ENCODE results near the gene GALNT9. TPM values are rescaled to one million over a fixed set of nuclear protein-coding genes. Genes with fewer than 3 reads are reported as not detected.
"Not testable (repeated sequence)": the region's sequence is repeated elsewhere in the genome, so short reads cannot be mapped to it uniquely, and the experiment has no call there.

The GALNT9 gene
- total RNA-seq, 4 donors from 2014 or later: 0.13 TPM; not detected in 3

DNA sequence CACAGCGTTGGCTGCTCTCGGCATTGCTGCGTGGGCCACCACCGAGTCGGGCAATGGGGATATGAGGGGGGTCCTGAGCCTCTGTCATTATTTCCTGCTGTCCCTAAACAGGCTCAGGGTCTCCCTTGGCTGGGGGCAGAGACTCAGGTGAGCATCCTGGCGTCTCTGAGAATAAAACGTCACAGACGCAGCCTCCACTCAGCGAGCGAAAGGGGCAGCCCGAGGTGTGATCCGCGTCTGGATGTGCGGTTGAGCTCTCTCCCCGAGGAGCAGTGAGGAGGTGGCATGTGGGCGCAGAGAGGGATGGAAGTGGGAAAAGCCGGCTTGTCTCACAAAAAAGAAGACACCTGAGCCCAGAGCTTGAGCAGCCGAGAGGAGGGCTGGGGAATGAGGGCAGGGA is 62.6 kb downstream of the GALNT9 start:
- intact Hi-C loops (cut with DNase I; ENCODE audit: low total_unique reads): no loop called here
- no peak for DNase-seq (ENCODE audit: low spot score in 2 of 2)
- H3K4me3 ChIP-seq (ENCODE audit: low read depth, poor library complexity, severe bottlenecking): no peak overlapping the region
- no peak for TF ChIP-seq POLR2A (IDR thresholded peaks at IDR 0.05)
- TF ChIP-seq, protein P1, sequence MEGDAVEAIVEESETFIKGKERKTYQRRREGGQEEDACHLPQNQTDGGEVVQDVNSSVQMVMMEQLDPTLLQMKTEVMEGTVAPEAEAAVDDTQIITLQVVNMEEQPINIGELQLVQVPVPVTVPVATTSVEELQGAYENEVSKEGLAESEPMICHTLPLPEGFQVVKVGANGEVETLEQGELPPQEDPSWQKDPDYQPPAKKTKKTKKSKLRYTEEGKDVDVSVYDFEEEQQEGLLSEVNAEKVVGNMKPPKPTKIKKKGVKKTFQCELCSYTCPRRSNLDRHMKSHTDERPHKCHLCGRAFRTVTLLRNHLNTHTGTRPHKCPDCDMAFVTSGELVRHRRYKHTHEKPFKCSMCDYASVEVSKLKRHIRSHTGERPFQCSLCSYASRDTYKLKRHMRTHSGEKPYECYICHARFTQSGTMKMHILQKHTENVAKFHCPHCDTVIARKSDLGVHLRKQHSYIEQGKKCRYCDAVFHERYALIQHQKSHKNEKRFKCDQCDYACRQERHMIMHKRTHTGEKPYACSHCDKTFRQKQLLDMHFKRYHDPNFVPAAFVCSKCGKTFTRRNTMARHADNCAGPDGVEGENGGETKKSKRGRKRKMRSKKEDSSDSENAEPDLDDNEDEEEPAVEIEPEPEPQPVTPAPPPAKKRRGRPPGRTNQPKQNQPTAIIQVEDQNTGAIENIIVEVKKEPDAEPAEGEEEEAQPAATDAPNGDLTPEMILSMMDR (IDR thresholded peaks at IDR 0.05): no peak
- 85 to 90% methylated on average over 13 to 18 of the region's 18 CpGs for WGBS, 2 donors

DNA sequence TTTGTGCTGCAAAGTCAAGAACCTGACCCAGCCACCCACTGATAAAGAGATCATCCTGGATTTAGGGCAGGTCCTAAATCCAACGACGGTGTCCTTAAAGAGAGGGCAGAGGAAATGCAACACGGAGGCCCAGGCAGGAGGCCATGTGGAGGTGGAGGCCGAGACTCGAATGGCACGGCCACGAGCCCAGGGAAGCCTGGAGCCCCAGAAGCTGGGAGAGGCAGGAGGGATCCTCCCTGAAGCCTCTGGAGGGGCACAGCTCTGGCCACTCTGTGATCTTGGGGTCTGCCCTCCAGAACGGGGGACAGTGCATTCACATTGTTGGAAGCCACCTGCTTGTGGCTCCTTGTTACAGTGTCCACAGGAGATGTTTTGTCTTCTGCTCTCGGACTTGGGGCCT is 63.0 kb downstream of the GALNT9 start:
- intact Hi-C loops (cut with DNase I; ENCODE audit: low total_unique reads): no loop called here
- TF ChIP-seq, protein P1 (IDR thresholded peaks at IDR 0.05): no peak
- no peak for TF ChIP-seq POLR2A (IDR thresholded peaks at IDR 0.05)
- WGBS, 2 donors: 87 to 89% methylated on average over 8 of the region's 9 CpGs
- no peak overlapping the region for H3K4me3 ChIP-seq (ENCODE audit: low read depth, poor library complexity, severe bottlenecking)
- DNase-seq (ENCODE audit: low spot score in 2 of 2): no peak

DNA sequence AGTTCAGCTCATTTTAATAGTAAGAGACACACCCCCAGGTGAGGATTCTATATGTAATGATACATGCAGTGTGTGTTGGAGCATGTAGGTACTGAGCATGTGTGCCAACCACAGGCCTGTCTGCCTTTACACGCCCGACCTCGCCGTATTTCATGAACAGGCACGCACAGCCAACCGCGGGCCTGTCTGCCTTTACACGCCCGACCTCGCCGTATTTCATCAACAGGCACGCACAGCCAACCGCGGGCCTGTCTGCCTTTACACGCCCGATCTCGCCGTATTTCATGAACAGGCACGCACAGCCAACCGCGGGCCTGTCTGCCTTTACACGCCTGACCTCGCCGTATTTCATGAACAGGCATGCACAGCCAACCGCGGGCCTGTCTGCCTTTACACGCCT is 63.6 kb downstream of the GALNT9 start:
- intact Hi-C loops (cut with DNase I; ENCODE audit: low total_unique reads); H3K4me3 ChIP-seq (ENCODE audit: low read depth, poor library complexity, severe bottlenecking); DNase-seq (ENCODE audit: low spot score in 2 of 2): not testable (repeated sequence)
- 53 to 84% methylated on average over 27 of the region's 27 CpGs for WGBS, 2 donors

DNA sequence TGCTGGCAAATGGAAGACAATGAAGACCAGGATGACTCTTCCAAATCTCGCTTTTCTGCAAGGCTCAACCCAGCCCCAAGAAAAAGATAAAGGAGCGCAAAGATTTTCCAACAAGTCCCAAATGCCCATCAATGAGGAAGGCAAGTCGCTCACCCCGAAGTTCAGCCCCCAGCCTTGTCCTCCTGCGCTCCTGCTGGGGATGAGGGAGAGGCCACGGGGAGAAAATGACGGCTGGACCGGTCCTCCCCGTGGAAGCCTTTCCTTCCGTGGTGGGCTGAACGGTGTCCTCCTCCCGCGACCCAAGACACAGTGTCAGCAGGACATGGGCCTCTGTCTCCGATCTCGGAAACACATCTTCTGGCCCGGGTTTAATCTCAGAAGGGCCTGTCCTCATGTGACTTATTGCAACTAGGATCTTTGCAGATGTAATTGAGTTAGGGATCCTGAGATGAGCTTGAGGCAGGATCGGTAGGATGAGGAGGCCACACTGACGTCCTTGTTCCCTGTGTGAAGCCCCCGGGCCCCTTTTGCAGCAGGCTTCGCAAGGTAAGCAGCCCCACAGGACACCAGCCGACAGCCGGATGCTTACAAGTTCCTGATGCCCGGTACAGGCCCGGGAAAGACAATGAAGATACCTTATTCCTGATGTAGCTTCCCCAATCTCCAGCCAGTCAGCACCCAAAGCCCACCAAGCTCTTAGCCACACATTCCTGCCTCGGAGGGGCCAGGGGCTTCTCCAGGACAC is 64.2 kb downstream of the GALNT9 start:
- DNase-seq (ENCODE audit: low spot score in 2 of 2): no peak
- TF ChIP-seq POLR2A (IDR thresholded peaks at IDR 0.05): no peak
- TF ChIP-seq, protein P1 (IDR thresholded peaks at IDR 0.05): no peak
- 91 to 92% methylated on average over 25 of the region's 25 CpGs for WGBS, 2 donors
- intact Hi-C loops (cut with DNase I; ENCODE audit: low total_unique reads): no loop called here
- H3K4me3 ChIP-seq (ENCODE audit: low read depth, poor library complexity, severe bottlenecking): no peak overlapping the region

DNA sequence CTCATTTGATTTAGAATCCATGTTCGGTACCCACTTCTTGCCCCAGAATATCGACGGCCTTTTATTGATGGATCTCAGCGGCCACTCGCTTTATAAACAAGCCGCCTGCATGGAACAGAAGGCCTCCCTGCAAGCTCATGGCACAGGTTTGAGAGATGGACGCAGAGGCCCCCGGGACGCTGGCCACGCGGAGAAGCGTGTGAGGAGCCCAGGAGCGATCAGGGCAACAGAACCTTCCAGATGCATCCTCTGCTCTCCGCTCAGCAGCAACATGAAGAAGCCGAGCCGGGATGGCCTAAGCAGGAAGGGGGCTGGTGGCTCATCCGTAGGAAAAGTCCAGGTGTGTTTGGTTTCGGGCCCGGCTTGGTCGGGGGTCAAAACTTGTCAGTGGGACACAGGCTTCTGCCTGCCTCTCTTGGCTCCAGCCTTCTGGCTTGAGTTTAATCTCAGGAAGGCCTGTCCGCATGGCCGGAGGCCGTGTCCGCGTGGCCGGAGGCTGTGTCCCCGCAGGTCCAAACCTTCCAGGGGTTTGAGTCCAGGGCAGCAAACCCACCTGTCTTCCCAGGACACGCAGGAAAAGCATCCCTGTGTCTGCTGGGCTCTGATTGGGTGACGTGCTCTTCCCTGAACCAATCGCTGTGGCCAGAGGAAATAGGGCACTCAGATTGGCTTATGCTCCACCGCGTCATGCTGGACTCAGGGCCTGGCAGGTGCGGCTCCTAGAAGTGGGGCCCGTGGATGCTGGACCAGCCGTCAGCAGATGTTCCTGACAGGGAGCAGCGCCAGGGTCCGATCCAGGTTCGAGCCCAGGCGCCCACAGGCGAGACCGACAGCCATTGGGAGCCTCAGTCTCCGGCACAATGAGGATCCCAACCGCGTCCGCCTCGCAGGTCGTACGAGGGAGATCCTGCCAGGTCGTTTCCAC is 65.0 kb downstream of the GALNT9 start:
- TF ChIP-seq, protein P1 (IDR thresholded peaks at IDR 0.05): no peak
- TF ChIP-seq POLR2A (IDR thresholded peaks at IDR 0.05): no peak
- no peak overlapping the region for H3K4me3 ChIP-seq (ENCODE audit: low read depth, poor library complexity, severe bottlenecking)
- intact Hi-C loops (cut with DNase I; ENCODE audit: low total_unique reads): loop anchor here (5.0 kb wide), 1 partner anchor 268 kb away; no protein-coding TSS in a partner anchor
- no peak for DNase-seq (ENCODE audit: low spot score in 2 of 2)
- 85 to 86% methylated on average over 42 to 49 of the region's 49 CpGs for WGBS, 2 donors

DNA sequence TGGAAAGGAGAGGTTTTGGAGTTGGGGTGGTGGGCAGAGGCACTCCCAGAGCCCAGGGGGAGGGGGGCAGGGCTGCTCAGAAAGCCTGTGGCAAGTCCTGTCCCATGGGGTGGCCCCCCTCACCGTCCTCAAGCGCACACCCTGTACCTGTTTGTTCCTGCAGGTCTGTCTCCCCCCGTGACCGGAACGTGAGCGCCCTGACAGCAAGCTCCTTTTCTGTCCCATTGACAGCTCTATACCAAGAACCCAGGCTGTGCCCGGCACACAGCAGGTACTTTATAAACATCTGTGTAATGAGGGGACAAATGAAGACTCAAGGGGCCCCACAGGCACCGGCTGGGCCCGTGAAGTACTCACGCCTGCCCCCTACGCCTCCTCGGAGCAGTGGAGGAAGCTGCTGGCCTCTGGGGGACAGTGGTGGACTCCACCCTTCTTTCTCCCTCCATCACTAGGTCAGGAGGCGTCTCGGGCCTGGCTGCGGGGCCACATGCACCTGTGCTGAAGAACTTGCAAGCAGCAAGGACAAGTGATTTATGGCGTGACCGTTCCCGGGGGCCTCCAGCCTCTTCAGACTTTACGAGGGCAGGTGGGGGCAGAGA is 65.8 kb downstream of the GALNT9 start:
- 42 to 56% methylated on average over 19 of the region's 19 CpGs for WGBS, 2 donors
- DNase-seq (ENCODE audit: low spot score in 2 of 2): no peak
- H3K4me3 ChIP-seq (ENCODE audit: low read depth, poor library complexity, severe bottlenecking): no peak overlapping the region
- intact Hi-C loops (cut with DNase I; ENCODE audit: low total_unique reads): loop anchor here (5.0 kb wide), 1 partner anchor 269 kb away; no protein-coding TSS in a partner anchor
- TF ChIP-seq, protein P1 (IDR thresholded peaks at IDR 0.05): no peak
- no peak for TF ChIP-seq POLR2A (IDR thresholded peaks at IDR 0.05)

Data from lower leg skin (tissue), 4 donors.